HL-60/S4 treated with retinoic acid at 250 ng/mL for 4 days and 3 days (cell line): ENCODE measurements around the gene SPPL2B.

Experiments used
- in situ Hi-C: fragments of 300-500 bp; cut with MboI; formaldehyde crosslinking; loops from 2 replicates; pipeline ENCODE4 v1.7.0; 2022; ENCODE audit warnings: low sequenced_read_pairs

The SPPL2B gene

DNA sequence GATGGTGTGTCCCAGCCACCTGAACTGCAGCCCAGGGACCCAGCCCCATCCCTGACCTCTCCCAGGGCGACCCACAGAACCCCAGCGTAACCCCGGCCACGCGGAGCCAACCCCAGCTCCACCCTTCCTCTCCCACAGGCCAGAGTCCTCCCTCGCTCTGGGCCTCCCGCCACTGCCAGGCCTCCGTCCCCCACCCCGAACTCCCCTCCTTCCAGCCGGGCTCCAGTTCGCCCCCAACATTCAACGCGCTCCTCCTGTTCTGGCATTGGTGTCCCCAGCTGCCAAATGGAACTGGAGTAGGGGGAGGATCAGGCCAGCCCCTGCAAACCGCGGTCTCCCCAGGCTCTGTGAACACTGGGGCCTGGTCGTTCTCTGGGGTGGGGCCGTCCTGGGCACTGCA, 28.0 kb upstream of the SPPL2B start:
- in situ Hi-C loops: no loop called here

GRCh38 chr19:2302319-2303210, 25.9 kb upstream of the SPPL2B start:
- in situ Hi-C loops: no loop called here

GRCh38 chr19:2303211-2303798, 25.2 kb upstream of the SPPL2B start:
- in situ Hi-C loops: no loop called here

- in situ Hi-C loops: no loop called here
Observed at GRCh38 chr19:2305452-2306280, 22.8 kb upstream of the SPPL2B start.

GRCh38 chr19:2306281-2306806, 22.1 kb upstream of the SPPL2B start:
- in situ Hi-C loops: no loop called here

- in situ Hi-C loops: no loop called here
Observed at GRCh38 chr19:2306971-2307370, 21.5 kb upstream of the SPPL2B start.

GRCh38 chr19:2307518-2308012, 20.9 kb upstream of the SPPL2B start:
- in situ Hi-C loops: no loop called here

DNA sequence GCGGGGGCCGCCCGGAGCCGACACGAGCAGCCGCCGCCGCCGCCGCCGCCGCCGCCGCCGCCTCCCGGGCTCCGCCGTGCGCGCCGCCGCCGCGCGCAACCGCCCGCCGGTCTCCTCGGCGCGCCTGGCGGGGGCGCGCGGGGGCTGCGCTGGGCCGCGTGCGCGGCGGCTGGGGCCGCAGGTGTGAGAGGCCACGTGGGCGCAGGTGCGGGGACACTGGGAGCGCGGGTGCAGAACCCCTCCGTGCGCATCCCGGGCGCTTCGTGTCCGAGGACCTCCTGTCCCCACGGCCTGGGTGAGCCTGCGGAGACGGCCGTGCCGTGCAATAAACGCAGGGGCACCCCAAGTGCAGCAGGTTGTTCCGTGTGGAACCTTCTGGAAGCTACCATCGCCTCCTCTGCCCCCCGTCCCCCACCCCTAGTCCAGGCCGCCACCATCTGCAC, 20.3 kb upstream of the SPPL2B start, which contains the start of gene LINGO3:
LINGO3 (minus strand) TSS at position 41 of the 443 bp plus-strand sequence. CDS start 16,378 bp downstream, outside the sequence.
- in situ Hi-C loops: no loop called here

GRCh38 chr19:2309734-2310362, 18.6 kb upstream of the SPPL2B start:
- in situ Hi-C loops: no loop called here

GRCh38 chr19:2311093-2311492, 17.4 kb upstream of the SPPL2B start:
- in situ Hi-C loops: no loop called here

- in situ Hi-C loops: no loop called here
Observed at GRCh38 chr19:2312820-2313501, 15.5 kb upstream of the SPPL2B start.

- in situ Hi-C loops: no loop called here
Observed at GRCh38 chr19:2315121-2315817, 13.2 kb upstream of the SPPL2B start.

- in situ Hi-C loops: no loop called here
Observed at GRCh38 chr19:2315818-2316353, 12.6 kb upstream of the SPPL2B start.

DNA sequence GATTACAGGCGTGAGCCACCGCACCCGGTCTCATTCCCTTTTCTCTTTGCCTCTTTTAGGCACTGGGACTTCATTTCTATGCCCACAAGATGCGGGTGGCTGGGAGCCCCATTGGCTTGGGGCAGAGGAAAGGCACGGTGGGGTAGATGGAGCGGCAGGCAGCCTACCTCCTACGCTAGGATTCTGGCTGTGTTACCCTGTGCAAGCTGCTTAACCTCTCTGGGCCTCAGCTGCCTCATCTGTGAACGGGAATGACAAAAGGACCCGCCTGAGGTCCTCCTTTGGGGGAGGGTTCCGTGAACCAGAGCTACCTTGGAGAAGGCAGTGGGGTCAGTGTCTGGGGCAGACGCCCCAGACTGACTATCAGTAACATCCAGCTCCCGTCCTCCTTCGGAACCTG, 11.2 kb upstream of the SPPL2B start:
- in situ Hi-C loops: no loop called here

GRCh38 chr19:2317756-2318155, 10.7 kb upstream of the SPPL2B start:
- in situ Hi-C loops: no loop called here

DNA sequence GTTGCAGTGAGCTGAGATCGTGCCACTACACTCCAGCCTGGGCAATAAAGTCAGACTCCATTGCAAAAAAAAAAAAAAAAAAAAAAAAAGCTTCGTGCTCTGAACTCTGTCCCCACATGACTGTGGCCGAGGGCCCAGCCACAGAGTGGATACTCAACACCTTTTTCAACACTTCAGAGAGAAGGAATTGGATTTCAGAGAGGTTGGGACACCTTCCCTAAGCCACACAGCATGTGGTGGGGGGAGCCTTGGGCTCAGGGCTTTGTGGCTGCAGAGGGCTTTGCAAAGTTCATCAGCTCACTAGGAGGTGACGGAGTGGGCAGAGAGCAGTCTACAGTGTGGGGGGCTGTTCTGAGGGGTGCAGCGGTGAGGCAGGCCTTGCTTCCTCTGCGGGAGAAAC, 9.6 kb upstream of the SPPL2B start:
- in situ Hi-C loops: no loop called here

GRCh38 chr19:2319551-2319950, 8.9 kb upstream of the SPPL2B start:
- in situ Hi-C loops: no loop called here

GRCh38 chr19:2320049-2320448, 8.4 kb upstream of the SPPL2B start:
- in situ Hi-C loops: no loop called here

DNA sequence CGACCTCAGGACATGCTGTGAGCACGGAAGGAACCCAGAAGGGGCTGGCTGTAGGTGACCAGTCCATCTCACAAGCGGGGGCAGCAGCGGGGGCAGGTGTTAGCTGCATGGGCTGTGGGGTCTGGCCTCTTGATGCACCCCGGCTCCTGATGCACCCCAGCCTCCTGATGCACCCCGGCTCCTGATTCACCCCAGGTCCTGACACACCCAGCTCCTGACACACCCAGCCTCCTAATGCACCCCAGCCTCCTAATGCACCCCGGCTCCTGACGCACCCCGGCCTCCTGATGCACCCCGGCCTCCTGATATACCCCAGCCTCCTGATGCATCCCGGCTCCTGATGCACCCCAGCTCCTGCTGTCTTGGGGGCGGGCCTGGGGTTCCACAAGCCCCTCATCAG, 7.5 kb upstream of the SPPL2B start:
- in situ Hi-C loops: no loop called here
